ENCODE measurements around the gene ZSCAN31. TPM values are rescaled to one million over a fixed set of nuclear protein-coding genes. Genes with fewer than 3 reads are reported as not detected.
"Not testable (repeated sequence)": the region's sequence is repeated elsewhere in the genome, so short reads cannot be mapped to it uniquely, and the experiment has no call there.

The ZSCAN31 gene
- total RNA-seq, 1 experiment from 2014 or later: 41.4 TPM

DNA sequence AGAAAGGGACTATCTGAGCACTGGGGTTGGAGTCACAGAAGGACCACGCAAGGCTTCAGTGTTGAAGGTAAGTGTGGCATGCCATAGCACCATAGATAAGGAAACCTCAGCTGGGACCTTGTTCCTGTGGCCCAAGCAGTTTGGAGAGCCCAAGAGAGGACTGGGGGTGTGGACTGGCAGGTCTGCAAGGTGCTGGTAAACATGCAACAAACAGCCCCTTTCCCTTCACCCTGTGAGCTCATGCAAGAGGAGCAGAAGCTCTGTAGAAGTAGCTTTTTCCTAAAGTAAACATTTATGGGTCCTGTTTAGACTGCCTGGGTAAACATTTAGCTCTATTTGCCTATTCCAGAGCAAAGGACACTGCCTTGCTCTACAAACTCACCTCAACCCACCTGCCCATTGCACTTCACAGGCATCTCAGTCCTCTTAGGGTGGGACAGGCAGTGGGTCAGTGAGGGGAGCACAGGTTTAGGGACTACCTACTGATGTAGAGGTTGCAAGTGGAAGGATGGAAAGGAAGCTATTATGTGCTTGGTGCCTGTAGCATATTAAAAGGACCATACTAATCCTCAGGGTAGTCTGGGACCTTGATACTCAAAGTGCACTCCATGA is 12.0 kb downstream of the ZSCAN31 start:
- DNase-seq (ENCODE audit: extremely low read depth, low read depth): no peak

DNA sequence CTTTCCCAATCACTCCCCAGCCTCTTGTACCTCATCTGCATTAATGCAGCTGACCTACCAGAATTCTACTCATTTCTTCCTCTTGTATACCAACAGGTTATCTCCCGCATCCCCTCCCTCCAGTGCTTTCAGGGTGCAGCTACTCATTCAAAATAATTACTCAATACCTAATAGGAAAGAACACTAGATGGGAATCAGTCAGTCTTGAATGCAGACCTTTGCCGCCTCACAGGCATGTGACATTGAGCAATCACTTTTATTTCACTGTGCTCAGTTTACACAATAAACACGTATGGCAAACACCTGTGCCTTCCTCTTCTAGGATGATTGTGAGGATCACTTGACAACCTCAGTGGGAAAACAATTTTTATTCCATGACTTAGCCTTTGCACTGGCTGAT is 13.3 kb downstream of the ZSCAN31 start:
- no peak for DNase-seq (ENCODE audit: extremely low read depth, low read depth)

DNA sequence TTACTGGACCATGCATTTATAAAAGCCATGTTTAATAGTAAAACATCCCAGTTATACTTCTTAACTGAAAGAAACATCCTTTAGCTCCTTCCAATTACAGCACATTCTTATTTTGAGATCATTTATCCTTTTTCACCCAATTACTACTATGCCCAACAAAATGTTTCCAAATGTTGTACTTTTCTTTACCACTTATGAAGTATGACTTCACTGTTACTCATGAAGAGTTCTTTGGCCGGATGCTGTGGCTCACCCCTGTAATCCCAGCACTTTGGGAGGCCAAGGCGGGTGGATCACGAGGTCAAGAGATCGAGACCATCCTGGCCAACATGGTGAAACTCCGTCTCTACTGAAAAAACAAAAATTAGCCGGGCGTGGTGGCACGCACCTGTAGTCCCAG is 18.1 kb downstream of the ZSCAN31 start:
- not testable (repeated sequence) for DNase-seq (ENCODE audit: extremely low read depth, low read depth)

DNA sequence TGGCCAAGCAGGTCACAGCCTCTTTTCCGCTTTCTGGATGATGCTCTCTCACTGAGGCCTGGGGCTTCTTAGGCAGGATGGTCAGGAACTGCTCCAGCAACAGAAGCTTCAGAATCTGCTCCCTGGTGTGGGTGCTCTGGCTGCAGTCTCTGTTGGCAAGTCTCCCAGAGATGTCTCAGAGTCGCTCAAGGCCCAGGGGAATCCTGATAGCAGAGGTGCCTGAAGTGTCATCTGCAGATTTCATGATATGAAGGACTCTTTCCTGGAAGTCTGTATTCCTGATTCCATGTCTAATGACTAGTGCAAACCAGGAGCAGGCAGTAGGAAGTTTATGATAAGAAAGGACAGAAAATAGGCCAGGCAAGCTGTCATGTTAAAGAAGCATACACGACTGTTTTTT is 20.3 kb downstream of the ZSCAN31 start:
- no peak for DNase-seq (ENCODE audit: extremely low read depth, low read depth)

DNA sequence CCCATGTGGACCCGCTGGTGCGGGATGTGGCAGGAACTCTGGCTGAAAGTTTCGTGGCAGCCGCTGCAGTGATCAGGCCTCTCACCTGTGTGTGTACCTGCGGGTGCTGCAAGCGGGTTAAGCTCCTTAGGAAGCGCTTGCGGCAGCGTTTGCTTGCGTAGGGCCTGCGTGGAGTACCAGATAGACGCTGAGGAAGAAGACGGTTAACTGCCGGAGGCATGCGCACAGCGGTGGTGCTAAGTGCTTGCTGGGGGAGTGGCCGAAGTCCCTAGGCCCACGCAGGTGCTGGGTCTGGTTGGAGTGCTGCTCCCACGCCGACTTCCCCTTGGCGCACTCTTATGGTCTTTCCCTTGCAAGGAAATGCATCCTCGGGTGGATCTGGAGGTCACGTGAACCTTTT is 23.0 kb downstream of the ZSCAN31 start:
- DNase-seq (ENCODE audit: extremely low read depth, low read depth): no peak

DNA sequence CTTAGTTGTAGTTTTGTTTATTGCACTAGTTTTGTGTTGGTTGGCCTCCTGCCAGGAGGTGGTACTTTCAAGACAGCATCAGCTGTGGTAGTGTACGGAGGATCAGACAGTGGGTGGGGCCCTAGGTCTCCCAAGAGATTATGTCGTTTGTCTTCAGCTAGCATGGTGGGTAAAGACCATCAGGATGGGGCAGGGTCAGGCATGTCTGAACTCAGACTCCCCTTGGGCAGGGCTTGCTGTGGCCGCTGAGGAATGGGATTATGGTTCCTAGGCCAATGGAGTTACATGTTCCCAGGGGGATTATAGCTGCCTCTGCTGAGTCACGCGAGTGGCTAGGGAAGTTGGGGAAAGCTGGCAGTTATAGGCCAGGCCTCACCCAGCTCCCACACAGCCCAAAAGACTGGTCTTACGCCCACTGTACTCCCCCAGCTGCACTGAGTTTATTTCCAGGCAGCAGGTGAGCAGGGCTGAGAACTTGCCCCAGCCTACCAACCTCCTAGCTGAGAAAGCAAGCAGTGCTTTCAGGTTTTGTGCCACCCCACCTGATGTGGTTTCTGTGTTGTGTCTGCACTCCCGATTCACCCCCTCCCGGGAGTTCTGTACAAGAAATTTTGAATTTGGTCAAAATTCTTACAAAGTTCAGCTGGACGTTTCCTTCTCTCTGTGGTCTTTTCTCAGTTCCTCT is 24.7 kb downstream of the ZSCAN31 start:
- DNase-seq (ENCODE audit: extremely low read depth, low read depth): no peak

DNA sequence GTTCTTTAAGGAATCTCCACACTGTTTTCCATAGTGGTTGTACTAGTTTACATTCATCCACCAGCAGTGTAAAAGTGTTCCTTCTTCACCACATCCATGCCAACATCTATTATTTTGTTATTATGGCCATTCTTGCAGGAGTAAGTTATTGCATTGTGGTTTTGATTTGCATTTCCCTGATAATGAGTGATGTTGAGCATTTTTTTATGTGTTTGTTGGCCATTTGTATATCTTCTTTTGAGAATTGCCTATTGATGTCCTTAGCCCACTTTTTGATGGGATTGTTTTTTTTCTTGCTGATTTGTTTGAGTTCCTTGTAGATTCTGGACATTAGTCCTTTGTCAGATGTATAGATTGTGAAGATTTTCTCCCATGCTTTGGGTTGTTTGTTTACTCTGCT is 29.6 kb downstream of the ZSCAN31 start:
- not testable (repeated sequence) for DNase-seq (ENCODE audit: extremely low read depth, low read depth)

DNA sequence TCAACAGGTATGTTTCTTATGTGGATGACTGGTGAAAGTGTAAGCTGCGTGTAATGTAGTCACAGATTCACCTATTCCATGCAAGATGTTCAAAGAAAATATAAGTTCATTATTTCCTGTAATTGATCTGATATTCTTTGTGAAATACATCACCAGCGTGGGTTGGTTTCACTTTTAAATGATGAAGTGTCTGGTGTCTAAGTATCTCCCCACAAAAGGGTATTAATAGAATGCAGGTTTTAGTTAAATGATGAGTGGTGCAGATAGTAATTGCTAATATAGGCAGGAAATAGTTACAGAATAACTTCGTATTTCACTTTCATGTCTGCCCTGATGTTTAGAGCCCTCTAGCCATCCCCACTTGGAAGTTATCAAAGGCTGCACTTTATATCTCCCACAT is 32.4 kb downstream of the ZSCAN31 start:
- DNase-seq (ENCODE audit: extremely low read depth, low read depth): no peak

DNA sequence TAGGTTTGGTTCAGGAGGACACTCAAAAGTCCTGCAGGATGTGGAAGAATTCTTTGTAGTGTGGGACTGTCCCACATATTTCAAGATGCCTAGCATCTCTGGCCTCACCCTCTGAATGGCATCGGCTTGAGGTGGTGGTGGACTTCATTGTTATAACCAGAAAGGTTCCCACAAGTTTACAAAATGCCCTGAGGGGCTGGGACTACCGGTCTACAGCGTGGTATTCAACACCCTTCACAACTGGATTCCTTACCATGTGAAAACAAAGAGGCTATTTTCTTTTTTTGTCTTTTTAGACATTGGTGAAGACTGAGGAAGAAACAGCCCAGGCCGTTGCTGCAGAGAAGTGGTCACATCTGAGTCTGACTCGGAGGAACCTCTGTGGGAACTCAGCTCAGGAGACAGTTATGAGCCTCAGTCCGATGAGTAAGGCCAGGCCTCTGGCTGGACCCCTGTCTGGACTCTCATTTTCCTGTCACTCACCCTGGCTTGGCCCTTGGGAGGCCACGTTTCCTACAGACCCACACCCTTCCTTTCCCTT is 39.4 kb downstream of the ZSCAN31 start:
- no peak for DNase-seq (ENCODE audit: extremely low read depth, low read depth)

DNA sequence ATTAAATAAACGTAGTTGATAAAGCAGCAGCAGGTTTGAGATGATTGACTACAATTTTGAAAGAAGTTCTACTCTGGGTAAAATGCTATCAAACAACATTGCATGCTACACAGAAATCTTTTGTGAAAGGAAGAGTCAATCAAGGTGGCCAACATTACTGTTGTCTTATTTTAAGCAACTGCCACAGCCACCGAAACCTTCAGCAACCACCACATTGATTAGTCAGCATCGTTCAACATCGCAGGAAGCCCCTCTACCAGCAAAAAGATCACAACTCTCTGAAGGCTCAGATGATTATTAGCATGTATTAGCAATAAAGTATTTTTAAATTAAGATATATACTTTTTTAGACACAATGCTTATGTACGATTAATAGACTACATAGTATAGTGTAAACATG is 40.6 kb downstream of the ZSCAN31 start:
- no peak for DNase-seq (ENCODE audit: extremely low read depth, low read depth)

DNA sequence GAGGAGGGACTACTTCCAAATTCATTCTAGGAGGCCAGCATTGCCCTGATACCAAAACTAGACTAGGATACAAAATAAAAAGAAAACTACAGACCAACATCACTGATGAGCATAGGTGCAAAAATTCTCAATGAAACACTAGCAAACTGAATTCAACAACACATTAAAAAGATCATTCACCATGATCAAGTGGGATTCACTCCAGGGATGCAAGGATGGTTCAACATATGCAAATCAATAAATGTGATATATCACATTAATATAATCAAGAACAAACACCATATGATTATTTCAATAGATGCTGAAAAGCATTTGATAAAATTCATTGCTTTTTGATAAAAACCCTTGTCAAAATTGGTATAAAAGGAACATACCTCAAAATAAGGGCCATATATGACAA is 44.4 kb downstream of the ZSCAN31 start:
- no peak for DNase-seq (ENCODE audit: extremely low read depth, low read depth)

DNA sequence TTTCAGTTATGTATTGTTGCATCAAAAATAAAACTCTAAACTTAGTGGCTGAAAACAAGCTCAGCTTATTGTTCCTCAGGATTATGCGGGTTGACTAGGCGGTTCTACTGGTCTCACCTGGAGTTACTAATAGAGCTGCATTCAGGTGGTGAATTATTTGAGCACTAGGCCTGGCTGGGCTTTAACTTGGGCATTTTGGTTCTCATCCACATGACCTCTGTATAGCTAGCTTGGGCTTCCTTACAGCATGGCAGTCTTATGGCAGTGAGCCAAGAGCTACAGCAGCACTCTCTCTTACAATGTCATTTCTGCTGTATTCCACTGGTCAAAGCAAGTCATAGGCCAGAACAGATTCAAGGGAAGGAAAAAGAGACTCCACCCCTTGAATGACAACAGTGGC is 53.0 kb downstream of the ZSCAN31 start:
- no peak for DNase-seq (ENCODE audit: extremely low read depth, low read depth)

DNA sequence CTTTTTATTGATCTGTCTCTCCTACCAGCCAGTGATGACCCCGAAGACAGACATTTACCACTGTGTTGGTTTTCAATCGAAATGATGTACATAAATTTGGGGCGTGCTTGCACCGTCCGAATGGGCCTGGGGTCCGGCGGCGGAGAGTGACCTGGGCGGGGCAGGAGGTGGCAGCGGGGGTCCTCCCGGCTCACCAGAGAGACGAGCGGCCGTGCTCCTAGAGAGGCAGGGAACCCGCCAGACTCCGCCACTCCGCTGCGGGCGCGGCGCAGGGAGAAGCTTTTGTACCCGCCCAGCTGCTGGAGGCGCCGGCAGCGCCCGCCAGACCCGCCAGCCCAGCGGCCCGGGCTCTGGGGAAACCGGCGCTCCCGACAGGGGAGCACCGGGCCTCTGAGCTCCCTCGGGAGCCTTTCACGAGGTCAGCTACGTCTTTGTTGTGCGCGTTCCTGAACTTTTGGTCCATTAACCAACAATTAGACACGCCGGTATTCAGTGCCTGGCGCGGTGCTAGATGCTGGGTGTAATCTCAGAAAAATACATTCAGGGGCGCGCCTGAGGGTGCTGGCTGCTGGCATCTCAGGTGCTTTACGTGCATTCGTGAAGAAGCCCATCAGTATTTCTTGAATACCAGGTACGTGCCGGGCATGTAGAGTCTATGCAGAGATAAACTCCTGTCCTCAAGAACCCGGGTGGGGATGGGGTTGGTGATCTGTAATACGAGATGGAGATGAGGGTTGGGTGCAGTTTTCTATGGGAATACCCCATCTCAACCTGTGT is 54.5 kb downstream of the ZSCAN31 start, which contains the start of gene PGBD1:
PGBD1 (plus strand) TSS at position 285 of the 777 bp plus-strand sequence. CDS start 2,242 bp downstream, outside the sequence.
- DNase-seq (ENCODE audit: extremely low read depth, low read depth): peak; percentile 51

DNA sequence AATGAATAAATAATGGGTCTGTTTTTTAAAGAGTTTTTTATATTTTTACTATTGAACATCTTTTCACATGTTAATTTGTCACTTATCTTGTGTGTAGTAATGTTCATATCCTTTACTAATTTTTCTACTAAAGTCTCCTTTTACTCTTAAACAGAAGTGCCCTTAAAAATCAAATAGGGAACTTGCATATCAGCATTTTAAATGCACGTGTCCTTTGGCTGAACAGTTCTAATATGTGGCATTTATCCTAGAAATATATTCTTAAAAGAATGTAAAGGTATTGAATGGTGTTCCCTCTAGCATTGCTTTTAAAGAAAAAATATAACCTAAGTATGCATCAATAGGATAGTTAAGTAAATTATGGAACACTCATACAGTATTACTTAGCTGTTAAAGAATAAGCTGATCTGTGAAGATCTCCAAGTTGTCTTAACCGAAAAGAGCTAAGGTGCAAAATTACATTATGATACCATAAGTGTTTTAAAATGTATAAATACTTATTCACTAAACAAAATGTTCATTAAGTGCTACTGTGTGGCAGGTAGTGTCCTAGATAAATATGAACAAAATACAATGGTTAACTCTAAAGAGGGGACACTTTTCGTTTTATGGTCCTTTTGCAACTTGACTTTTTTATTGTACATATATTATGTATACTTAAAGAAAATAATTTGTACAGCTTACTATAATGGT is 55.2 kb downstream of the ZSCAN31 start:
- no peak for DNase-seq (ENCODE audit: extremely low read depth, low read depth)

DNA sequence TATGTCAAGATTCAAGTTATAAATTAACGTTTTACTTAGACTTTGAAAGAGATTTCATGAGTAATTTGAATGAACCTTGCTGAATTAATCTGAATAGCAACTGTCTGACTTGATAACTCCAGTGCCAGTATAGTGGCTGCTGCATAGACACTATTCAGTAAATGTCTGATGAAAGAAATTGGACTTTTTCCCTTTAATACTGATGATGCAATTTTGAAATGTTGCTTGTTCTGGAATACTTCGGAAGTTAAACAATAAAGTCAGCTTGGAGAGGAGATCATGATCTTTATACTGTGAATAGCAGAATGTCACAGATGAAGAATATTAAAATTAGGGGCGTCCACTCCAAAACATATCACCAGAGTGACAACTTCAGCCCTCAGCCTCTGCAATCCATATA is 58.2 kb downstream of the ZSCAN31 start:
- no peak for DNase-seq (ENCODE audit: extremely low read depth, low read depth)

DNA sequence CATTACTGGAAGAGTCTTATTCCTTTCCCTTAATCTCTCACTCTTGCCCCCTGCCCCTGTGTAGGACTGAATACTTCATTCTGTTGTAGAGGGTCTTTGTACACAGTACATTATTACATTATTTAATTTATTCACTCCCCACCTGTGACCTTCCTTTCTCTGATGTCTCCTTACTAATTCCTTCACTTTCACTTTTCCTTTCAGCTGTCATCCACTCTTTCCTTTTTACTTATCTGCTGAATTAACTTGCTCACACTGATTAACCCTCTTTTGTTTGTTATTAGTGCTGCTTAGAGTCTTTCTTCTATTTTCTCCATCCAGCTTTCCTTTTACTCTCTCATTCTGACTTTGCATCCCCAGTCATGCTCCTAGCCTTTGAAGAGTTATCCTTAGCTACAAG is 61.1 kb downstream of the ZSCAN31 start:
- no peak for DNase-seq (ENCODE audit: extremely low read depth, low read depth)

Small RNAs within 50 kb of the gene (small RNA-seq; reads per million reads assigned to genes)
- gene AL021997.1: 0 reads per million in 2 experiments
- 0 to 0.02 reads per million in 2 experiments for gene AL021997.2

Other genes starting within 250 kb of the ZSCAN31 start
- gene ZSCAN16, start 211.5 kb downstream of the ZSCAN31 start, total RNA-seq (2014; rRNA removed; shearing (Covaris generic)): 5.6 and 7.9 TPM in 2 replicates
- 13.1 and 14.8 TPM in 2 replicates for gene ZKSCAN8, start 194.3 kb downstream of the ZSCAN31 start, total RNA-seq (2014; rRNA removed; shearing (Covaris generic))
- 10.4 and 10.9 TPM in 2 replicates for gene ZSCAN9, start 110.9 kb downstream of the ZSCAN31 start, total RNA-seq (2014; rRNA removed; shearing (Covaris generic))
- 2.6 and 3.4 TPM in 2 replicates for gene ZKSCAN4, start 83.9 kb downstream of the ZSCAN31 start, total RNA-seq (2014; rRNA removed; shearing (Covaris generic))
- not detected in 2 replicates for gene NKAPL, start 76.9 kb downstream of the ZSCAN31 start, total RNA-seq (2014; rRNA removed; shearing (Covaris generic))
- gene ZSCAN26, start 69.0 kb downstream of the ZSCAN31 start, total RNA-seq (2014; rRNA removed; shearing (Covaris generic)): 10.6 and 11.0 TPM in 2 replicates
- 4.5 and 5.2 TPM in 2 replicates for gene PGBD1, start 54.6 kb downstream of the ZSCAN31 start, total RNA-seq (2014; rRNA removed; shearing (Covaris generic))
- 5.6 TPM in 2 replicates for gene ZKSCAN3, start 13.8 kb upstream of the ZSCAN31 start, total RNA-seq (2014; rRNA removed; shearing (Covaris generic))
- 3.9 and 5.7 TPM in 2 replicates for gene ZSCAN12, start 63.6 kb upstream of the ZSCAN31 start, total RNA-seq (2014; rRNA removed; shearing (Covaris generic))
- not detected in 2 replicates for gene ZSCAN23, start 107.3 kb upstream of the ZSCAN31 start, total RNA-seq (2014; rRNA removed; shearing (Covaris generic))
- not detected in 2 replicates for gene GPX6, start 179.6 kb upstream of the ZSCAN31 start, total RNA-seq (2014; rRNA removed; shearing (Covaris generic))
- gene GPX5, start 189.7 kb upstream of the ZSCAN31 start, total RNA-seq (2014; rRNA removed; shearing (Covaris generic)): not detected in 2 replicates